H9 (cell line): ENCODE measurements around the gene GPR135. TPM values are rescaled to one million over a fixed set of nuclear protein-coding genes. Genes with fewer than 3 reads are reported as not detected.

ENCODE experiments used
- DNase-seq: peaks from one replicate; pipeline ENCODE4 v3.0.0-alpha.2; 2017
- H2AFZ ChIP-seq: one replicate; pipeline ENCODE4 v1.6.1; 2013; ENCODE audit warnings: mild to moderate bottlenecking, low read length, control low read depth, moderate library complexity
- H2AK5ac ChIP-seq: 2 replicates; pipeline ENCODE4 v1.6.1; 2013; ENCODE audit warnings: low read length, control low read depth, mixed read lengths; ENCODE audit not compliant: insufficient read length
- H2BK120ac ChIP-seq: one replicate; pipeline ENCODE4 v1.6.1; 2013; ENCODE audit warnings: low read depth, mild to moderate bottlenecking, low read length, control low read depth, inconsistent platforms; ENCODE audit not compliant: poor library complexity, severe bottlenecking
- H2BK12ac ChIP-seq: 2 replicates; pipeline ENCODE4 v1.6.1; 2013; ENCODE audit warnings: low read length, control low read depth, mixed read lengths, low read depth; ENCODE audit not compliant: insufficient read length
- H2BK15ac ChIP-seq: 2 replicates; pipeline ENCODE4 v1.6.1; 2013; ENCODE audit warnings: low read depth, low read length, control low read depth
- H2BK20ac ChIP-seq: one replicate; pipeline ENCODE4 v1.6.1; 2013; ENCODE audit warnings: low read depth, mild to moderate bottlenecking, low read length, control low read depth, inconsistent platforms; ENCODE audit not compliant: poor library complexity, severe bottlenecking
- H2BK5ac ChIP-seq: 2 replicates; pipeline ENCODE4 v1.6.1; 2013; ENCODE audit warnings: low read length, control low read depth, mixed read lengths; ENCODE audit not compliant: insufficient read length
- H3K14ac ChIP-seq: 2 replicates; pipeline ENCODE4 v1.6.1; 2013; ENCODE audit warnings: low read length, control low read depth; ENCODE audit not compliant: insufficient read depth
- H3K18ac ChIP-seq: 2 replicates; pipeline ENCODE4 v1.6.1; 2013; ENCODE audit warnings: low read depth, mild to moderate bottlenecking, mixed read lengths, low read length, control low read depth; ENCODE audit not compliant: insufficient read length
- H3K23ac ChIP-seq: 2 replicates; pipeline ENCODE4 v1.6.1; 2013; ENCODE audit warnings: low read length, control low read depth, mixed read lengths, low read depth; ENCODE audit not compliant: insufficient read length
- H3K23me2 ChIP-seq: 2 replicates; pipeline ENCODE4 v1.6.1; 2013; ENCODE audit warnings: low read depth, mild to moderate bottlenecking, mixed read lengths, low read length, control low read depth; ENCODE audit not compliant: insufficient read length, poor library complexity, severe bottlenecking
- H3K27ac ChIP-seq: 2 replicates; pipeline ENCODE4 v1.5.1; 2013; ENCODE audit warnings: low read length, control low read depth, mixed read lengths, low read depth; ENCODE audit not compliant: insufficient read length
- H3K27me3 ChIP-seq: 2 replicates; pipeline ENCODE4 v1.6.1; 2013; ENCODE audit warnings: low read length, control low read depth, inconsistent platforms; ENCODE audit not compliant: insufficient read depth
- H3K4ac ChIP-seq: 2 replicates; pipeline ENCODE4 v1.6.1; 2013; ENCODE audit warnings: low read depth, mild to moderate bottlenecking, control low read depth, inconsistent platforms, low read length, moderate library complexity
- H3K4me1 ChIP-seq: 2 replicates; pipeline ENCODE4 v1.6.1; 2013; ENCODE audit warnings: low read length, control low read depth, inconsistent platforms; ENCODE audit not compliant: insufficient read depth
- H3K4me2 ChIP-seq: 2 replicates; pipeline ENCODE4 v1.6.1; 2013; ENCODE audit warnings: low read length, control low read depth, mixed read lengths; ENCODE audit not compliant: insufficient read length, insufficient read depth
- H3K56ac ChIP-seq: 2 replicates; pipeline ENCODE4 v1.6.1; 2013; ENCODE audit warnings: low read depth, mild to moderate bottlenecking, mixed read lengths, low read length, control low read depth; ENCODE audit not compliant: insufficient read length
- H3K79me1 ChIP-seq: 2 replicates; pipeline ENCODE4 v1.6.1; 2013; ENCODE audit warnings: low read depth, mild to moderate bottlenecking, moderate library complexity, low read length, control low read depth, inconsistent platforms; ENCODE audit not compliant: insufficient read depth, poor library complexity, severe bottlenecking
- H3K79me2 ChIP-seq: 2 replicates; pipeline ENCODE4 v1.6.1; 2013; ENCODE audit warnings: low read length, control low read depth, inconsistent platforms; ENCODE audit not compliant: insufficient read depth
- H3K9ac ChIP-seq: 2 replicates; pipeline ENCODE4 v1.6.1; 2013; ENCODE audit warnings: low read length, control low read depth, mixed read lengths; ENCODE audit not compliant: insufficient read length; ENCODE audit errors: extremely low read depth
- H3K9me3 ChIP-seq: one replicate; pipeline ENCODE4 v1.6.1; 2013; ENCODE audit warnings: low read depth, low read length, inconsistent platforms; ENCODE audit not compliant: control insufficient read depth
- H3T11ph ChIP-seq: one replicate; pipeline ENCODE4 v1.6.1; 2013; ENCODE audit warnings: mild to moderate bottlenecking, low read length, control low read depth, inconsistent platforms
- H4K20me1 ChIP-seq: one replicate; pipeline ENCODE4 v1.6.1; 2013; ENCODE audit not compliant: control insufficient read depth, insufficient read length, insufficient read depth
- H4K5ac ChIP-seq: 2 replicates; pipeline ENCODE4 v1.6.1; 2013; ENCODE audit warnings: low read depth, mild to moderate bottlenecking, mixed read lengths, low read length, control low read depth; ENCODE audit not compliant: insufficient read length
- H4K8ac ChIP-seq: replicated peaks from 2 replicates; pipeline ENCODE4 v1.6.1; 2013; ENCODE audit warnings: low read length, control low read depth, mixed read lengths, low read depth; ENCODE audit not compliant: insufficient read length
- H4K91ac ChIP-seq: 2 replicates; pipeline ENCODE4 v1.6.1; 2013; ENCODE audit warnings: low read depth, mild to moderate bottlenecking, moderate library complexity, mixed read lengths, low read length, control low read depth; ENCODE audit not compliant: insufficient read length
- H3K27ac Mint-ChIP-seq, 3 experiments: 2 replicates in 2 of 3; 3 replicates in 1 of 3; pipeline ENCODE4 v1.8.0; 2020 to 2021; ENCODE audit warnings: mixed read lengths in 3 of 3, mild to moderate bottlenecking in 1 of 3, moderate library complexity in 1 of 3
- H3K27me3 Mint-ChIP-seq: 2 replicates; pipeline ENCODE4 v1.8.0; 2021; ENCODE audit warnings: low read depth, mild to moderate bottlenecking, moderate library complexity, mixed read lengths
- H3K36me3 Mint-ChIP-seq, 3 experiments: 2 replicates in 2 of 3; 3 replicates in 1 of 3; pipeline ENCODE4 v1.8.0; 2020 to 2021; ENCODE audit warnings: low read depth in 3 of 3, mixed read lengths in 3 of 3; ENCODE audit not compliant: insufficient read depth in 1 of 3
- H3K4me1 Mint-ChIP-seq, 2 experiments: 2 replicates each; pipeline ENCODE4 v1.8.0; 2020; ENCODE audit warnings: mixed read lengths in 2 of 2
- H3K4me3 Mint-ChIP-seq, 2 experiments: 2 replicates in 1 of 2; 3 replicates in 1 of 2; pipeline ENCODE4 v1.8.0; 2020 to 2021; ENCODE audit warnings: mild to moderate bottlenecking in 2 of 2, mixed read lengths in 2 of 2, moderate library complexity in 1 of 2
- H3K9me3 Mint-ChIP-seq, 2 experiments: 2 replicates in 1 of 2; 3 replicates in 1 of 2; pipeline ENCODE4 v1.8.0; 2020; ENCODE audit warnings: mild to moderate bottlenecking in 2 of 2, mixed read lengths in 2 of 2, moderate library complexity in 1 of 2
- WGBS: extraction: QIAGEN DNeasy Blood & Tissue Kit; methylation state at CpG from one replicate; pipeline ENCODE4 v1.1.7; 2013; ENCODE audit warnings: missing lambda C conversion rate, low lambda C conversion rate, mixed read lengths; ENCODE audit not compliant: insufficient read length; ENCODE audit errors: extremely low coverage; 5-methylcytosine and 5-hydroxymethylcytosine counted together
- total RNA-seq: library from RNA; stranded (reverse); gene quantifications from 2 replicates; pipeline ENCODE4 v1.2.1, GENCODE V29; 2021
- TF ChIP-seq, protein P1 (sequence below): fragments of 200-600 bp; sonication (generic); conservative IDR thresholded peaks from 3 replicates; pipeline ENCODE4 v1.8.0; 2021; ENCODE audit warnings: antibody characterized with exemption, mild to moderate bottlenecking

The GPR135 gene
- total RNA-seq, 1 experiment from 2014 or later, result 1.9 TPM

DNA sequence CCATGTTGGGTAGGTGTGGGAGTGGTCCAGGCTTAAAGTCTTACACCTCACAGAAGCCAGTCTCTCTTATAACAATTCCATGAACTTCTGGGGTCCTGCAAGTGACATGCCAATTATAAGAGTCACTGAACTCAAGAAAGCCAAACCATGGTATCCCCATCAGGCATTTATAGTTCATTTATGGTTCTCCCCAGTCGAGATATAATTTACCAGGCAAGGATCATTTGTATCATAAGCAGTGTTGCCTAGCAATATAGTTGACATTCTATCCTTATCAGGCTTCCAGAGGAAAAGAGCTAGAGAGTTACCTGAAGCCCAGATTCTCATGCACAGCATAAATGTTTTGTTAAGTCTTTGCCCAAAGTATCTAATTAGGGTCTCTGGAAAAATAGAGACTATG lies 27.2 kb upstream of the GPR135 start:
- H3K4me2 ChIP-seq, result no peak overlapping the region
- TF ChIP-seq, protein P1, sequence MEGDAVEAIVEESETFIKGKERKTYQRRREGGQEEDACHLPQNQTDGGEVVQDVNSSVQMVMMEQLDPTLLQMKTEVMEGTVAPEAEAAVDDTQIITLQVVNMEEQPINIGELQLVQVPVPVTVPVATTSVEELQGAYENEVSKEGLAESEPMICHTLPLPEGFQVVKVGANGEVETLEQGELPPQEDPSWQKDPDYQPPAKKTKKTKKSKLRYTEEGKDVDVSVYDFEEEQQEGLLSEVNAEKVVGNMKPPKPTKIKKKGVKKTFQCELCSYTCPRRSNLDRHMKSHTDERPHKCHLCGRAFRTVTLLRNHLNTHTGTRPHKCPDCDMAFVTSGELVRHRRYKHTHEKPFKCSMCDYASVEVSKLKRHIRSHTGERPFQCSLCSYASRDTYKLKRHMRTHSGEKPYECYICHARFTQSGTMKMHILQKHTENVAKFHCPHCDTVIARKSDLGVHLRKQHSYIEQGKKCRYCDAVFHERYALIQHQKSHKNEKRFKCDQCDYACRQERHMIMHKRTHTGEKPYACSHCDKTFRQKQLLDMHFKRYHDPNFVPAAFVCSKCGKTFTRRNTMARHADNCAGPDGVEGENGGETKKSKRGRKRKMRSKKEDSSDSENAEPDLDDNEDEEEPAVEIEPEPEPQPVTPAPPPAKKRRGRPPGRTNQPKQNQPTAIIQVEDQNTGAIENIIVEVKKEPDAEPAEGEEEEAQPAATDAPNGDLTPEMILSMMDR, result no peak
- no peaks in the 10 kb centered on the region for H3K9me3 ChIP-seq
- peaks cover 3% of the 10 kb centered on the region for H3K79me1 ChIP-seq
- H4K20me1 ChIP-seq, result no peaks in the 10 kb centered on the region
- no peak overlapping the region for H2BK12ac ChIP-seq
- H2BK20ac ChIP-seq, result no peak overlapping the region
- H3K27ac ChIP-seq, result no peak overlapping the region
- Mint-ChIP-seq H3K4me1 (no peaks in the 10 kb centered on the region), H3K27ac (no peak overlapping the region), H3K4me3 (no peak overlapping the region), H3K27me3 (no peaks in the 10 kb centered on the region), H3K36me3 (peaks cover 40 to 80% (median 79%) of the 10 kb centered on the region in 3 experiments), H3K9me3 (no peaks in the 10 kb centered on the region)
- H2BK5ac ChIP-seq, result no peak overlapping the region
- no peak for DNase-seq
- no peak overlapping the region for H3K56ac ChIP-seq
- H3K4ac ChIP-seq, result no peak overlapping the region
- no peaks in the 10 kb centered on the region for H3K4me1 ChIP-seq
- no peak overlapping the region for H3K9ac ChIP-seq
- H3K18ac ChIP-seq, result no peak overlapping the region
- no peak overlapping the region for H3T11ph ChIP-seq
- H4K91ac ChIP-seq, result no peak overlapping the region
- H2AFZ ChIP-seq, result no peak overlapping the region
- no peak overlapping the region for H2BK120ac ChIP-seq
- WGBS, result no CpG with 5 or more reads among the region's 1 CpG
- no peak overlapping the region for H3K14ac ChIP-seq
- no peaks in the 10 kb centered on the region for H3K23me2 ChIP-seq
- H2AK5ac ChIP-seq, result no peak overlapping the region
- H4K5ac ChIP-seq, result no peak overlapping the region
- no peak overlapping the region for H3K23ac ChIP-seq
- no peaks in the 10 kb centered on the region for H3K27me3 ChIP-seq
- no peak overlapping the region for H2BK15ac ChIP-seq
- H3K79me2 ChIP-seq, result no peaks in the 10 kb centered on the region
- H4K8ac ChIP-seq, result no peak overlapping the region
